Activated CD8-positive, alpha-beta memory T cell treated with anti-CD3 and anti-CD28 coated beads, Interleukin-2, amount 50 U/mL, for 48 hours (primary cell): Measurements from ENCODE around the gene BAZ2A.
"Not testable (repeated sequence)": the region's sequence is repeated elsewhere in the genome, so short reads cannot be mapped to it uniquely, and the experiment has no call there.

Experiments used
- DNase-seq: peaks from one replicate; pipeline ENCODE4 v3.0.0-alpha.2; 2020

Gene BAZ2A

DNA sequence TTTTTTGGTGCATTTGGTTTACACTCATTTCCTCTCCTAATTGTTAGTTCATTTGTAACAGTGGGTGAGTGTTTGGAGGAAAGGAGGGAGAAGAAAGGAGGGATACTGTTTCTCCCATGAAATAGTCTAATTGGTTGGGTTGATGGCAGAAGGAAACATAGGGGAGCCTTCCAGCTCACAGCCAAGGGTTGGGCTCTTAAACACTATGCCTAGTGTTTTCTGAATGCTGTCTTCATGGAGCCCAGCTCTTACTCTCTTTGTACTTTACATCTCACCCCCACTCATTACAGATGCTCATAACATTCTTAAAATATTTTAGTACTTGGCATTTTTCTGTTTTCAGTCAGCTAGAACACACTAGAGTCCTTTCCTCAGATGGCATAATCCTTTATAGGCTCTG is 38.2 kb downstream of the BAZ2A start:
- no peak for DNase-seq

DNA sequence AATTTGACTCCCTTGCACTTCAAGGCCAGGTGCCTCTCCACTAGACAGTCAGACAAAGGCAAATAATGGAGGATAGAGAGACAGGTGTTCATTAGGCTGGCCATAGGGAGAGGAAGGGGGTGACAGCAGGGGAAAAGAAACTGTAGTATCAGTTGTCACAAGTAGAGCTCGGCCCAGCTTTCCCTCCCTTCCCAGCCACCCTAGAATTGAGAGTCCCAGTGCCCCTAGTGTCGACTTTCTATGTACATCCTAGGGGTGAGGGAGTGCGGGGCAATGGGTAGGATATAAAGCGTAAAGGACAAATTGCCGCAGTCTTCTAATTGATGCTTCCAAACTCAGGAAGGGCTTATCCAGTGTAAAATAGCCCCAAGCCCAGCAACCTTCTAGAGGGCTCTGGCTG is 39.0 kb downstream of the BAZ2A start:
- DNase-seq: no peak

DNA sequence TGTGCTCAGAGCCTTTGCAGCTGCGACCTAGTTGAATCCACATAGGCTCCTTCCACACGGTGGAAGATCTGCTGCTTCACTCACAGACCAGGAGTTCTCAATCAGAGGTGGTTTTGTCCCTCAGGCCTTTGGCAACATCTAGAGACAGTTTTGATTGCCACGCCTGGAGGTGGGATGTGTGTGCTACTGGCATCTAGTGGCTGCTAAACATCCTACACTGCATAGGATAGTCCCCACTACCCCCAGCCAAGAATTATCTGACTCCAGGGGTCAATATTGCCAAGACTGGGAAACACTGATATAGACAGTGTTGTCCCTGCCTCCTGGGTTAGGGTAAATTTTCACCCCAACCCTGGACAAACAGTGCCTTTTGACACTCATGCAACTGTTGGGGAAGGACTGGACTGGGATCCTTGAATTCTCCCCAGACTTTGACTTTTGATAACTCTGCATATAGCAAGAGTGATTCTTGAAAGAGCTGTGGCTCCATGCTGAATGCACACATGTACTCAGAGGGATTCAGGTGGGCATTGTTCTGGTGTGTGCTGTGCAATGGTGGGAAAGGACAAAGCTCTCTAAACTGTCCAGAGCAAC is 39.8 kb downstream of the BAZ2A start:
- DNase-seq: no peak

DNA sequence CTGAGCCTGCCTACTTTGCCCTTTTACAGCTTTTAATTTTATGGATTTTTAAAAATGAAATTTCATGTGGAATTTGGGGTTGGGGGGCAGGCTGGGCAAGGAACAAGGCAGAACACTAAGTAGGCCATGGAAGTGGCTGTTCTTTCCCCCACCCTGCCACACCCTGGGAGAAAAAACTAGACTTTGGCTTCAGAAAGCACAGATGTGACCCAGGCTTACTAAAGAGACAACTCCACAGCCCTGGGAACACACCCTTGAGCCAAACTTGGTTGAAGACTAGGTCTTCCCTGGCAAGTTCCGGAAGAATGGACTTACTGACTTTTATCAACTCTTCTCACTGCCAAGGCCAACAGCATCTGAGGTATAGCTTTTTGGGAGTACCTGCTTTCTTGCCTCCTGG is 40.3 kb downstream of the BAZ2A start:
- no peak for DNase-seq

DNA sequence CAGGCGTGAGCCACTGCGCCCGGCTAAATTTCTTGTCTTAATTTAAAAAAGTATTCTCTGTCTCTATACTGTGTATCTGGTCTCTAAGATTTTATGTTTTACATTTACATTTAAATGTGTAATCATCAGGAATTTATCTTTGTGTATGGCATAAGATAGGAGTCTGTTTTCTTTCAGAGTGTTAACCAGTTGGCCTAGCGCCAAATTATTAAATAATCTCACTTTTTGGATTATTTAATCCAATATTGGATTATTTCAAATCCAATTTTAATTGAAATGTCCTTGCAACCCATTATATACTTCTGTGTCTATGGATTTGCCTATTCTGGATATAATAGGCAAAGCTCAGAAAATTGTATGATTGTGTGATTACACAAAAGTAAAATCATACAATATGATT is 45.0 kb downstream of the BAZ2A start:
- DNase-seq: no peak

DNA sequence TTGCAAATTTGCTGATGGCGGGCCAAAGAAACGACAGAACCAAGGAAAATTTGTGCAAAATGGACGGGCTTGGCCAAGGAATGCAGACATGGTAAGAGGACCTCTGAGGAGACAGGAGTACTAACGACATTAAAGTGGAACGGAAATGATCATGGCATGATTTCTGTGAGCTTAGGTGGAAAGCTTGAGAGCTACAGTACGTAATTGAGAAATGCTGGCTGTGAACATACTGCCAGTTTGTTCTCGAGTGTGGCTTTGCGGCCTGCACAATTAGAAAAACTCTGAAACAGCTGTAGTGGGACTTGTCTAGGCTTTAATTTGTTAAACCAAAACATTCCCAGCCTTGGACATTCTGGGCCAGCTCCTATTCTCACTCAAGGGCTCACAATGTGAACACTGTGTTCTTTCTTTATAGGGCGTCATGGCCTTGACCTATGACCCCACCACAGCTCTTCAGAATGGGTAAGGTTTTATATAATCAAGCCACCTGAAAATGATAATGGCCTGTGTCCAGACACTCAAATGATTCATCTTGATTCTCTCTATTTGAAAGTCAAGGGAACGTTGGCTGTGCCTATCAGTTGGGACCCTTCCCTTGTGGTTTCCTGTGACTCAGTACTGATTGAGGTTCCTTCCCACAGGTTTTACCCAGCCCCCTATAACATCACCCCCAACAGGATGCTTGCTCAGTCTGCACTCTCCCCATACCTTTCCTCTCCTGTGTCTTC is 48.5 kb downstream of the BAZ2A start:
- no peak for DNase-seq

DNA sequence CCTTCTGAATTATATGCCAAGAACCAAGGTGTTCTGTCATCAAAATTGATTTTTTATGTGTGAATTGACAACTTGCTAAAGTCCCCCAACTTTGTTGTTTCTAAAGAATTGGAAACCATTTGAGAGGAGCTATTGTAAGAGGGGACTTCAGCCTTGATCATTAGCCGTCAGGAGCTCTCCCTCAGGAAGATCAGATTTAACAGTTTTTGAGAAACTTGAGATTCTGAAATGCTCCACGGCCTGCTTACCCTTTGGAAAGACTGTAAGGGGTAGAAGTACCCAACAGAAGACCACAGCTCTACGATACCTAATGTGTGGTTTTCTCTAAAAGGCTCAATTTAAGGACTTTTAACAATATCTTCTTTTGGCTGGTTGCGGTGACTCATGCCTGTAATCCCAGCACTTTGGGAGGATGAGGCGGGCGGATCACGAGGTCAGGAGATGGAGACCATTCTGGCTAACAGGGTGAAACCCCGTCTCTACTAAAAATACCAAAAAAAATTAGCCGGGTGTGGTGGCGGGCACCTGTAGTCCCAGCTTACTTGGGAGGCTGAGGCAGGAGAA is 51.1 kb downstream of the BAZ2A start:
- no peak for DNase-seq

DNA sequence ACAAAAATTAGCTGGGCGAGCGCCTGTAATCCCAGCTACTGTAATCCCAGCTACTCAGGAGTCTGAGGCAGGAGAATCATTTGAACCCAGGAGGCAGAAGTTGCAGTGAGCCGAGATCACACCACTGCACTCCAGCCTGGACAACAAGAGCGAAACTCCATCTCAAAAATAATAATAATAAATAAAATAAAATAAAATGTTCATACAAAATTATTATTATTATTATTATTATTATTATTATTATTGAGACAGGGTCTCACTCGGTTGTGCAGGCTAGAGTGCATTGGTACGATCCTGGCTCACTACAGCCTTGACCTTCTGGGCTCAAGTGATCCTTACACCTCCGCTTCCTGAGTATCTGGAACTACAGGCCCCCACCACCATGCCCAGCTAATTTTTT is 52.9 kb downstream of the BAZ2A start:
- DNase-seq: not testable (repeated sequence)

DNA sequence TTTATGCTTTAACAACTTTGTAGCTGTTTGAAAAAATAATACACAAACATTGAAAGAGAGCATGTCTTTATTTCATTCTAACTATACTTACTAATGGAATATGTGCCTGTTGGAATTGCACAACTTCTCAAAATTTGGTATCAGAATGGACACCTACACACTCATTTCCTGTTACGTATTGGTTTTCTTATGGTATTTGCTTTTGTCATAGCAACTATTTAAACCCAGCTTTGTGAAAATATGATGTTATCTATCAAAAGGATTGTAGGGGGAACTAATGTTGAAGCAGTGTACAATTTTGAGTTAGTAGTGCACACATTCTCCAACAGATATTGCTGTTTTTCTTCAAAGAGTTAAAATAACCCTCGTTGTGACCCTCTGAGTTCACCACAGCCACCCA is 55.9 kb downstream of the BAZ2A start:
- no peak for DNase-seq

DNA sequence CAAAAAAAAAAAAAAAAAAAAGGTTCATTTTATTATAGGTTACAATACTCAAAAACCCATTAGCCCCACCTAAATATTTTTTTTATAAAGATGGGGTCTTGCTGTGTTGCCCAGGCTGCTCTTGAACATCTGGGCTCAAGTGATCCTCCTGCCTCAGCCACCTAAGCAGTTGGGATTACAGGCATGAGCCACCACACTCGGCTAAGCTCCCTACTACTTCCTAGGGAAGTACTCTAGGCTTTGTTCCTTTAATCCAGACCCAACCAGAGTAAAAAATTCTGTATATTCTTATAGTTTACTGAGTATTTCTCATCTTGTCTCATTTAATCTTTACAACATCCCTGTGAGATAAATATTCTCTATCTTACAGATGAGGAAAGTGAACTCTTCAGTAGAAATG is 57.8 kb downstream of the BAZ2A start:
- DNase-seq: no peak

DNA sequence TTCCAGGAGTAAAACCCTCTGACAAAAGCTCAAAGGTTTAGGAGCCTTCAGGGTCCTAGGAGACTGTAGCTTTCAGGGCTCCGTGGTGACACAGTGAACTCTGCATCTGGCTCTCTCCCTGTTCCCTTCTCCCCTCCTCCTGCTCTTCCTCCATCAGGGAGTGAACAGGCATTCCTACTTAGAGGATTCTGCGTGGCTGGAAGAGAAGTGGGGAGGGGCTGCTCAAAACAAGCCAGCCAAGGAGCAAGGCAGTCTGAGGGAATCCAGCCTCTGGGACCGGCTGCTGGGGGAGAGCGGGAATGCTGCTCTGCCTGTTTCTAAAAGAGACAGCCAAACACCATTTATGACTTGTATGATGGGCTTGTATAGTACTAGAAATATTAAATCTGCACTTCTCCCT is 59.0 kb downstream of the BAZ2A start:
- no peak for DNase-seq

DNA sequence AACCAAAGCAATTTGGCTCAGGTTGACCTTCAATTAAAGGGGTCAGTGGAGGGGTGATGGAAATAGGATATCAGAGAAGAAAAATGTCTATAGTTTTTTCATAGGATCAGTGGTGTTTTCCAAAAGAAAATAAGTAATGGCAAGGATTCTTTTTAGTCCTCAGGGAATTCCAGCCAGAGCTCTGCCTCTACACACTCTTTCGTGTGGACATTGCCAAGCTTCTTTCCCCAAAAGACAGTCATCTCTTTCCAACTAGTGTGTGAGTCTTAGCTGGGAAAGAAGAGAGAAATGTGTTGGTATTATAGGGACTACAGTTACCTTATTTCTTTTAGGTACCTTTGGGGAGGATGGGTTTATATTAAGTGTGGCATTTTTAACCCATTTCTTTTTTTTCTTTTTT is 62.0 kb downstream of the BAZ2A start:
- DNase-seq: no peak

DNA sequence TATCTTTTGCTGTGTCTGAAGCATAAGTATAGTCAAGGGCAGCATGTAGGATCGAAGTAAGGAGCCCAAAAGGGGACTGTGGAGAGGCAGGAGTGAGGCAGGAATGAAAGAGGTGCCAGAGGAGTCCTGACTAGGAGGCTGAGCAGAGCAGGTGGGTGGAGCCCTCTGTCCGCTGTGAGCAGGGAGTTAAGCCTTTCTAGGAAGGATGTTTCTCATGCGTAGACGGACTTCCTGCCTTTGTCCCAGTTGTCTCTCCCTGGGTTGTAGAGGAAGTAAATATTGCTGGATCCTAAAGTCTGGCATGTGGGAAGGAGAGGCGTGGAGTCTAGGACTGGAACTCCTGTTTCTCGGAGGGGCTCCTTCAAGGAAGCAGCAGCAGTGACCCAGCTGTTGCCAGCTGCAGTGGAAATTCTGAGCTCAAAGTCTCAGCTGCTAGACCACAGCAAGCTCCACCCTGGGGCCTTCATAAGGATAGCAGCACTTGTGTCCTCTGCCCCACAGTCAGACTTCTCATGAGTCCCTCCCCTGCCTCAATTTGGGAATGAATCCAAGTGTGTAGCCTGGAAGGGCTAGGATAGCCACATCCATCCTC is 64.5 kb downstream of the BAZ2A start:
- DNase-seq: peak; percentile 59

DNA sequence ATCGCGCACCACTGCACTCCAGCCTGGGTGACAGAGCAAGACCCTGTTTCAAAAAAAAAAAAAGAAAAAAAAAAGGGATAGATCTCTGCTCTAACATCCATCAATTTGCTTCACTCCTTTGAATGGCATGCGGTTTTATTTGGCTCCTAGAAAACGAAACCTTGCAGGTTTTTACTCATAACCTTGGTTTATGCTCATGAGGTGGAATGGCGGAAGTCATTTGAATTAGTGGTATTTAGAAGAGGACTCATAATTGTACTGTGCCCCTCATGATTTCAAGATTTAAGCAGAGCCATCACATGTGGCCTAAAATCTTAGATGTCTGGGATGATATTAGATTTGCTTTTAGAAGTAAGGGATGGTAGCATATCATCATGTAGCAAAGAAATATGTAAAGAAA is 79.1 kb downstream of the BAZ2A start:
- DNase-seq: no peak

DNA sequence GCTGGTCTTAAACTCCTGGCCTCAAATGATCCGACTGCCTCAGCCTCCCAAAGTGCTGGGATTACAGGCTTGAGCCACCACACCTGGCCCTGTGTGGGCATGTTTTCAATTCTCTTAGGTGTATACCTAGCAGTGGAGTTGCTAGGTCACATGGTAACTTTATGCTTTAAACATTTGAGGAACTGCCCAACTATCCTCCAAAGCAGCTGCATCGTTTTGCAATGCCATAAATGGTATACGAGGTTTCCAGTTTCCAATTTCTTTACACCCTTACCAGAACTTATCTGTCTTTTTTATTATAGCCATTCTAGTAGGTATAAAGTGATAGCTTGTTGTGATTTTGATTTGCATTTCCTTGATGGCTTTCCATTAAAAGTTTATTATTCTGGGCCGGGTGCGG is 83.4 kb downstream of the BAZ2A start:
- no peak for DNase-seq
